GM19467 (cell line): ENCODE measurements around the gene QTRT2.

Source experiments
- ATAC-seq: cut with Tn5 transposase; IDR thresholded peaks from one replicate; pipeline ENCODE4 v1.9.1; 2021; ENCODE audit warnings: mild to moderate bottlenecking, moderate library complexity; ENCODE audit not compliant: unreplicated experiment

QTRT2 gene

DNA sequence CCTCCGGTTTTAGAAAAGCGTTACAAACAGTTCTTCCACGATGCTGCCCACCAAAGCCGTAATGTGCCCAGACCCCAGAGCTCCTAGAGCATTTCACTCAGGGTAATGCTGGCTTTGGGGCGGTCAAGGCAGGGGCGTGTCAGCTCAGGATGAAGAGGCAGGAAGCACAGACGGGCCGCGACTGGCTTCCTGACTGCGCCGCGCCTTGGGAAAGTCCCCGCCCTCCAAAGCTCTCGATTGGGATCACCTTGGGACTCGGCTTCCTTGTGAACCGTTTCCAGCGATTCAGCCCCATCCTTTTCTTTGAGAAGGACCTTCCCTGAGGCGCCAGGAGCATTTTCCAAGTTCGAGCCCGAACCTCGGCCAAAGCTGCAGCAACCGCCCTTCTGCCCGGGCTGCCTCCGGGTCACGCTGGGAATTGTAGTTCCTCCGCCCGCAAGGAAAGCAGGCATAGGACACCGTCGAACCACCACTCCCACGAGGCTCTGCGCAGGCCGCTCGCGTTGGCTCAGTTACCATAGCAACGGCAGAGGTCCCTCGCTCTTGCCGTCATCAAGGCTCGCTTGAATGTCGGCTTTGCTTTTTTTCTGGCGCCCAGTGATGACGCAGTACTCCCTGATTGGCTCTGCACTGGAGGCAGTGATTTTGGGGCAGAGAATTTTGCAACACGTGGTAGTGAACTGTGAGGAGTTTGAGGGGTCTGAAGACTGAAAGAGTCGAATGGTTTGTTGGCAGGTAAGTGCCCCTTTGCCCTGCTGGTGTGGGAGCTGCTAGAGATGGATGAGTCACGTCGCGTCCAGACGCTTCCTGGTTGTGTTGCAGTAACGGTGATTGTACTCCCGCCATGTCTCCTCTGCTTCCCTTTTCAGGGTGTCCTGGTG lies at the start of gene QTRT2, which contains the start of gene CCDC191:
Gene QTRT2, plus strand, starts transcription at position 608 of the 881 bp plus-strand sequence. CDS start 8,521 bp downstream, outside the sequence.
Gene CCDC191, minus strand, starts transcription at position 397 of the 881 bp plus-strand sequence. Its CDS starts 60 bp downstream, at position 337.
- peak; percentile 98 for ATAC-seq

DNA sequence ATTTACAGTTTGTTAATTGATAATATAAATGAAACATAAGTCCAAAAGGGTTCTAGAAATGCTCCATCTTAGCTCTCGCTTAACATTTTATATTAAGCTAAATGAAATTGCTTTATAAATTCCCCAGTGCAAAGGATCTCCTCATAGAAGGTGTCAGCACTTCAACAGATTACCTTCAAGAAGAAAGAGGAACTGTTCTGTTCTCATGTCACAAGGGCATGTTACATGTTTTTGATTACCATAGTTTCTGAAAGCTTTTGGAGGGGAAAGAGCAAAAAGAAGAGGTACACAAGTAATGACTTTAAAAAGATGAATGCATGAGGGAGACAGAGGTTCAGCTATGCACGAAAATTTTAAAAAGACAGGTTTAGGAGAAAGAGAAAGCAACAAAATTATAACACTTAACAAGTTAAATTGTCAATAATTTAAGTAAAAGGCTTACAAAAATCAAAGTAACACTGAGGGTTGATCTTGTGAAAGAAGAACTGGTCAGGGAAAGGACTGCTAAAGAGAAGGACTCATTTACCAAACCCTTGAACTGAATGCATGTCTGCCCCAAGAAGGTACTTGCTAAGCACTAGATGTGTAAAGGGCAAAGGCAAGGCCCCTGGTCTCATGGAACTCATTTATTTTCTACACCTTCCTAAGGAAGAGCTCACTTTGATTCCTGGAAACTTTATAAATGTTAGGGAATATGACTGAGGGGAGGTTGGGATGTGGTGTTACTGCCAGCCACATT lies 45.3 kb upstream of the QTRT2 start:
- ATAC-seq = peak; percentile 61

DNA sequence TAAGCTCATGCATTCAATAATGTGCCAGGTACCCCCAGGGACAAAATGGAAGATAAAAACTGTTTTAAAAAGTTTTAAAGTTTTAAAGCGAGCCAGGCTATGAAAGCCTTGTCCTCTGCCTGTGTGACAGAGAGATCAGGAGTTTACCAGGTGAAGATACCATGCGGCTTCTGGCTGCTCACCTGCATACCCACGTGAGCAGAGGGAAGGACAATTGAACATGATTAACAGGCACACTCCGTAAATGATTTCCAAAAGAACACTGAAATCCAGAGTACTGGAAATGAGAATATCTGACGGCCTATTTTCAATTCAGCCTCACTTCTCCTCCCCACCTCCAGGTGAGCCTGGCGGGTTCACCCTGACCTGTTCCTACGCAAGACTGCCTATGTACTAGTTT lies 42.3 kb upstream of the QTRT2 start:
- no peak for ATAC-seq

DNA sequence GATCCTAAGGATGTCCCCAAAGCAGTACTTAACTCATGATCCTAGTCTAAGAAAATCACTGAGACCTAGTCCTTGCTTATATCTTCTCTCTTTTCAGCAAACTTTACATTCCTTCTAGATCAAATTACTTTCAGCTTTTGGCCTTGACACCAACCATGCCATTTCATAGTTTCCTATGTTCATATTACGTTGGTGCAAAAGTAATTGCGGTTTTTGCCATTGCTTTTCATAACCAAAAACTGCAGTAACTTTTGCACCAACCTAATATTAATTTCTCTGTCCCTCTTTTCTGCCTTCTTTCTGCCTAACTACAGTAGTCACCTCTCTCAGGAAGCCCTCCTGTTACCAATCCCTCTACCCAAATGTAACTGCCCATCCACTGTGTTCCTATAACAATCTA lies 37.1 kb upstream of the QTRT2 start:
- ATAC-seq = no peak

DNA sequence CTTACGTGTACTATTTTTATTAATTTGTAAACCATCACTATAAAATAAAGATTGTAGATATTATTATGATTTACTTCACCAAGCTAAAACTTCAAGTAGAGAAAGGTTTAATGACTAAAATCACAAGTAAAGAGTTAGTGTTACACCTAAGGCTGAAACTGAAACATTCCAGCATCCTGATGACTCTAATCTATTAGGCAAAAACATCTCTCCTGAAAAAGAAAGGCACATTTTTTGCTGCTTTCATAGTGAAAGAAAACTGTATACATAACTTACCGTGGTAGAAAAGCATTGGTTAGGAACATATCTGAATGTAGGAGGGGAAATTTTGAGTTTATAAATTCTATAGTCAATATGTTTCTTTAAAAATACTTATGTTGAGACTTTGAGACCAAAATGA lies 35.6 kb upstream of the QTRT2 start:
- ATAC-seq = no peak

DNA sequence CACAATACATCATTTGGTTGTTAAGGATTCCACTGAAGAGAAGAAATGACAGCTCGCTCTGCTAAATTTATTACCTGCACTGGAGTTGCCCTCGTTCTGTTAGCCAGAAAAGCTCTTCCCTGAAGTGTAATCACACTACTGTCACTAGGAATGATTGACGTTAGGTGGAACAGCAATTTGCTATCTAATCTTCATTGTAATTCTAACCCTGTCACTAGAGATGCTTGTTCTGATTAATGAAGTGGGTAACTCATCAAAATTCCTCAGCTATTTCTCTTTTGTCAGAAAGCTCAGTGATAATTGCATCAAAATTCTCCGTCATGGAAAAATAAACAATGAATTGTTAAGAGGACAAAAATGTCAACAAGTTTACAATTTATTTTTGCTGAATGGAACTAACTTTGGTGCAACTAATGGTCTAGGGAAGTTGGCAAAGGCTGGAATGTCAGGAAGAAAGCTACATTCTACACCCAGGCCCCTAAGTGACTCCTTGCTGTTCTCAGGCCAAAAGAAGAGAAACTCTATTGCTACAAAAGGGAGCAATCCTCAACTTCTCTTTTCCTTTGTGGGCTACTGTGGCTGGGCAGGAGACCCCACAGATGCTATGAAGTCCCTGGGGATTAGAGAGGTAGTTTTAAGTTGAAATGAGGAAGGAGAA lies 34.3 kb upstream of the QTRT2 start:
- ATAC-seq = no peak

DNA sequence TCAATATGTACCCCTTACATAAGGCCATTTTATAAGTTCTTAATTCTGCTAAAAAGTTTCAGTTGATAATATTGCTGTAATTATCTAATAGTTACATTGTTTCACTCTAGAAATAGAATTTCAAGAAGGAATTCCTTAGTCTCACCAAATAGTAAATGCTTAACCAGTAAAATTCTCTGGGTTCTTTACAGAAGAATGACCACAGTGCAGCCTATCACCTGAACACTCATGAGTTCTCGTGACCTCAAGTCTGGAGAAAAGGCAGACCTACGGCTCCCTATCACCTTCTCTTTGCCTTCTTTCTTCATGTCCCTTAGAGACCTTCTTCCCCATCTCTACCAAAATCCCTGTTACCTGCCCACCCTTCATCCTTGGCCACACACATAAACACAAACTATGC lies 31.1 kb upstream of the QTRT2 start:
- ATAC-seq = no peak

DNA sequence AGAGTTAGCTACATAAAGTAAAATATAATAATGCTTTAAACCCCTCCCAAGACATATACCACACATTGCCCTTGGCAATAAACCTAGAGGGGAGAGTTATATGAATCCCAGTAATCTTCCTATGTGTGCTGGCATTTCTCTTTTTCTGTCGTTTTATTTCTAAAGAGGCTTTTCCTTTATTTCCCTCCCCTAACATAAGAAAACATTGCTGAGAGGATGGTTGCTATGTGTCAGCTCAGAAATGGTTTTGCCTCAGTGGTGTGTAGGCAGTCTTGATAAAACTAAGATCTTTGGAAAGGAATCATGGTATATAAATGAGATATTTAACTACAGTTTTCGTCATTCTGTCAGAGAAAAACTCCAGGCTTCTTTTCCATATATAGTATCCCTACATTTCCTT lies 30.2 kb upstream of the QTRT2 start:
- no peak for ATAC-seq

DNA sequence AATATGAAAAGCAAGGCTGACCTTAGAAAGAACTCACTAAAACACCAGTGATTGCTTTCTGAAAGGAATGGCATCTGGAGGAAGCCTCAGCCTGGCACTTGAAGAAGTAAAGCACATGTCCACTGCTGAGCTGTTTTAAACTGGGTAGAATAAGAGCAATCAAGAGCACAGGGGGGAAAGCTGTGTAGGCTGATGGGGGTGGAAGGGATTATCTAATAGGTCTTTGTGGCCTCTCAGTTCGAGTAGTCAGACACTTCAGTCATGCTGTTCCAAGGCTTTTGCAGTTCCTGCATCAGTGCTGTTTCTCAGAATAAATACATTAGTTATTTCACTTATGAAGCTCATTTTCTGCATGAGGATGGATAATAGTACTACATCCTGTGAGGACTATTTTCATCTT lies 22.8 kb upstream of the QTRT2 start:
- ATAC-seq = no peak

DNA sequence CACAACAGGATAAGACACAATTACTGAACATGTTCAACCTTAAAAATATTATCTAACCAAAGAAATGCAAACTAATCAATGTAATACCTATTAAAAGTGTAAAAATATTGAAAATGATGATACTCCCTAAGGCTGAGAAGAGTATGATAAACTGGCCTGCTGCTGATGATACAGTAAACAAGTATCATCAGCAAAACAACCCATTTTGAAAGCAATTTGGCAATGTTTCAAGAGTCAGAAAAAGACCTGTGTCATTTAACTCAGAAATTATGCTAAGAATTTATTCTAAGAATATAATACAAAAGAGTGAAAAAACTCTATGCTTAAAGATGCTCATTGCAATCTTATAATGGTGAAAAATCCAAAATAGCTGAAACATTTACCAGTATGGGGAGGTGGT lies 22.3 kb upstream of the QTRT2 start:
- no peak for ATAC-seq

DNA sequence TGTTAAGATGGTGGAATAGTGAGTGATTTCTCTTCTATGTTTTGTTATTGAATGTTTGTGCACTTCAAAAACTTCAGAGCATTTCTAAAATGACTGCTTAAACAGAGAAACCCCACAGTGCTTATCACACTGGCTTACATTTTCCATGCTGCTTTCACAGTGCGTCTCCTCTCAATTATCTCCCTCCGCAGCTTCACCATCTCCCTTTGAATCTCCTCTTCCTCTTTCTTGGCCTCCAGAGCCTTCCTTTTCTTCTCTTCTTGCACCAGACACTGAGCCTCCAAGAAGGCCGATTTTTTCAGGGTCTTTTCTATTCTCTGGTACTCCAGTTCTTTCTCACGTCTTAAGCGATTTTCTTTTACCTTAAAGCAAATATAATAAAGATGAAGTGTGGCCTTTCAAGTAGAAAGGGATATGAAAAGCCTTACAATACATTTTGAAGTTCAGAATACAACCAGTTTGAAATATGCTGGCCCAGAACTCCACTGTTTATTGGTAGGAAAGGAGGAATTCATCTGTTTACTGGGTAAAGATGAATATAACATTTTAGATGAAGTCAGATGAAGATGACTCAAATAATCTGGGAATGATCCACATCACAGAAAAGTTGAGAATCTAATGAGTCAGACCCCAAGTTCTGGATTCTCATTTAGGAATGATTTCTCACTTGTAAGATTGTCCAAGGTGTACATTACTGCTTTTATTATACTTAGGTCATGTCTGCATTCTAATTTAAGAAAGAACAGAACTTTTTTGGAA lies 21.6 kb upstream of the QTRT2 start:
- ATAC-seq = no peak

DNA sequence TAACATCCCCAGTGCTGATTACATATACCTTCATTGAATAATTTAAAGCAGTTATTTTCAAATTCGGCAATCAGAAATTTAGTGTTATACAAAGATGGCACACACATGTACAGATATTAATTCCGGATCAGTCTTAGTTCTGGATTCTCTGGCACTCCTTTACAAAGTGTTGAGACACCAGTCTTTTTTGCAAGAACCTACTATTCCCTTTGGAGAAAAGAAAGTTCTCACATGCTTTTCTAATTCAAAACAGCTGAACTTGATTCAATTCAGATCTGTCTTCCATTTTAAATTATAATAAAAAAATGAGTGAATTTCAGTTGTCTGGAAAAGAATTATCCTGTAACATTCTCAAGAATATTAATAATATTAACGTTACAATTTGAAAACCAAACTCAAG lies 20.6 kb upstream of the QTRT2 start:
- no peak for ATAC-seq

DNA sequence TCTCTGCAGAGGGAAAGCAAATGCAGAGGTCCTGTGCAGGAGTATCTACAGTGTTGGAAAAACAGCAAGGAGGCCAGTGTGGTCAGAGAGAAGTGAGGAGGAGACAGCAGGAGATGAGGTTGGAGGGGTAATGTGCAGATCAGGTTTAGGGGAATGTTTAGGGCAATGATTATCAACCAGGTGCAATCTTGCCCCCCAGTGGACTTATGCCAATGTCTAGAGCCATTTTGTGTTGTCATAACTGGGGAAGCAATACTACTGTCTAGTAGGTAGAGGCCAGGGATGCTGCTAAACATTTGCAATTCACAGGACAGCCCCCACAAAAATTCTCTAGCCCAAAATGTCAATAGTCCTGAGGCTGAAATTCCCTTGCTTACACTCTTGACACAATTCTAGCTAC lies 13.3 kb upstream of the QTRT2 start:
- no peak for ATAC-seq

DNA sequence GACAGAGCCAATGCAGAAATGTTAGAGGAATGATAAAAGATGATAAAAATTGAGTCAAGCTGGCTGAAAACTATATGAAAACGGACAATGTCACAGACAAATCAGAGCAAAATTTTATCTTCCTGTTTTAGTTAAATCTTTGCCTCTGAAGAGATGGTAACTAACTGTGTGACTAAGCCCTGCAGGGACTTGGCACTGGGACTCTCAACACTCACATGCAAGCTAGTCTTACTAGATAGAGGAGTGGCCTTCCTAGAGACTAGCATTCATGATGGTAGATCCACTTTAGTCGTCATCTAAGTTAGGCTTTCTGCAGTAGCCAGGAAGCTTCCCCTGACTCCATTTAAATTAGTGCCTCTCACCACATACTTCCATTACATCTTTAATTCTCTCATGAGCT lies 4.3 kb upstream of the QTRT2 start:
- ATAC-seq = no peak

DNA sequence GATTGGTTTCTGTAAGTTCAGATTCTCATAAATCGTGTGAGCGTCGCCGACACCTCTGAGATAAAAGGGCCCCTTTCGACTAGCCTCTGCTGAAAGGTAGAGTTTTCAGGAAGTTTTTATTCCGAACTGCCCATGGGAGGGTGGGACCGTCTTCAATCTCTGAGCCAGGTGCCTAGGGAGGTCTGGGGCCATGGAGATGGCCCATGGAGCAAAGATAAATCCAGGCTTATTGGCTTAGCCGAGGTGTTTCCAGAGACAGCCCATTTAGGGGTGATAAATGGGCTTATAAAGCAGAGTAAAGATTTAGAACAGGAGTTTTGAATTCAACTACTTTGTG lies 442 bp downstream of the QTRT2 start:
- peak; percentile 6 for ATAC-seq

DNA sequence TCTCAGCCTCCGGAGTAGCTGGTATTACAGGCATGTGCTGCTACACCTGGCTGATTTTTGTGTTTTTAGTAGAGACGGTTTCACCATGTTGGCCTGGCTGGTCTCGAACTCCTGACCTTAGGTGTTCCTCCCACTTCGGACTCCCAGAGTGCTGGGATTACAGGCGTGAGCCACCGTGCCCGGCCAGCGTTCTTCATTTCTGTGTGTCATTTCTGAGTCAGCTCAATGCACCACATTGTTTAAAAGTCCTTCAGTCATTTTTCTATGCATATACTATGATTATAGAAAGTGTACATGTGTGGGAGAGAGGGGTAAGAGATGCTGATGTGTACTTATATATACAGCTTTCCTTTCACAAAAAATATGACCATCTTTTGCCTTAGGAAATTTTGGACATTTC lies 2.1 kb downstream of the QTRT2 start:
- ATAC-seq = no peak

DNA sequence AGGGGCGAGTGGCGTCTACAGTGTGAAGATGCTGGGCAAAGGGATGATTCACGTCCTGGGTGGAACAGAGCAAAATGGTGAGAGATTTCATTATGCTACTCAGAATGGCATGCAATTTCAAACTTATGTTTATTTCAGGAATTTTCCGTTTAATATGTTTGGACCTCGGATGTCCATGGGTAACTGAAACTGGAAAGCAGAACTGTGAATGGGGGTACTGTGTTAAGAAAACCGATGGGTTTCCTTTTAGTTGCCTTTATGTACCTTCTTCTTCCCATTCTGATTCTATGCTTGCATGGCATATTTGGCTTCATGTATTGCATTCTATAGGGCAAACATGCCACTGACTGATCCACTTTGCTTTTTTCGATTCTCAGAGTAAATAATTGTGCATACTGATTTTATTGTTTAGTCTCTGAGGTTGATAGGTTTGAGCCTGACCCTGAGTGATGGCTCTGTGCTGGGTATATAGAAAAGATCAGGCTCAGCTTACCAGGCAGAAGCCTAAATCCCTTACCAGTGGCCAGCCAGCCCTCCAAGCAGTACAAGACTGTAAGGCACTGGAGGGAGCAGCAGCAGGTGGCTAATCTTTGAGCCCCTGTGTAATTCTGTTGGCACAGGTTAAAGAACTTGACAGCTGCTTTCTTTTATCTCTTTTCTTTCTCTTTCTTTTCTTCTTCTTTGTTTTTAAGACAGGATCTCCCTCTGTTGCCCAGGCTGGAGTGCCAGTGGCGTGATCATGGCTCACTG lies 4.5 kb downstream of the QTRT2 start:
- no peak for ATAC-seq

DNA sequence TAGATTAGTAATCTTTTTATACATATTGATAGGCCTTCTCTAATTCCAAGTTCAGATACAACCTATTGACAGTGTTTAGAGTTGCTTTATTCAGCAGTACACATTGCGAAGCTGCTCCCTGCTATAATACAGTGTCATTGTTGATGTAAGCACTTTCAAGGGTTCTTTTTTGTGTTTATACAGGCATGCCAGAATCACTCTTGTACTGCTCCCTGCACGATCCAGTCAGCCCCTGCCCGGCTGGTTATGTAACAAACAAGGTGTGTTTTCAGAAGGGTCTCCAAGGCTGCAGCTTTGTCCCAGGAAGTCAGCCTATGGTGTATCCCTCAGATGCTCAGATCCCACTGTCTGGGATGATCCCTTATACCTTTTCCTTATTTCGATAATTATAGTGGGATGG lies 11.3 kb downstream of the QTRT2 start:
- no peak for ATAC-seq

DNA sequence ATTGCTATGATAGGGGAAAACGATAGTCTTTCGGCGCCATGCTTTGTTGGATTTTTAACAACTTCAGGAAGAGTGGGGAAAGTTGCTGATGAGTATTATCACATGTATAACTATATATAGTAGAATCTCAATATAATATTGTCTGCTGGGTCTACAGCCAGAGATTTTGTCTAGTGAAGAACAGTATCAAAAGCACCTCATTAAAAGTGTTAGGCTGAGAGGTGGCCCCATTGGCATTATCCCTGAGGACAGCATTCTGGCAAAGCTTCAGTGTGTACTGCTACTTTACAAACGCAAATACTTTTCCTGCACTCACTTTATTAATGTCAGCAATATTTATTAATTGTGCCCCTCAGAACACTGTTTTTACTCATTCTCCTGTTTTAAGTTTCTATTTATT lies 11.8 kb downstream of the QTRT2 start:
- no peak for ATAC-seq

DNA sequence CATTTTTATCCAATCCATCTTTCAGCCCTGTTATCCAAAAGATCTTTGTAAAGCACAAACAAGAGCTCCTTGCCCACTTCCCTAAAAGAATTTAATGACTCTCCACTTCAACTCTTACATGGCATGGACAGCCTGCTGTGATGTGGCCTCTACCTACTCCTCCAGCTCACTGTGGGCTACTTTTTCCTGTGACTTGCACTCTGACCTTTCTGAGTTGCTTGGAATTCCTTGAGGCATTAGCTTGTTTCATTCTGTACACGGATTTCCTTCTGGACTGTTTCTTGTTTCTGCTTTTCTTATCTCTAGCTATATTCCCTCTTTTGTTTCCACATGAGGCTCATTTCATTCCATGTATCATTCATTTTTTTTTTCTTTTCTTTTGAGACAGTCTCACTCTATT lies 15.2 kb downstream of the QTRT2 start:
- ATAC-seq = no peak
